Memory B cell (primary cell): ENCODE data around the gene STIMATE.

Experiments
- ATAC-seq: fragments of 150-1000 bp; cut with Tn5 transposase; 2 replicates; pipeline ENCODE4 v1.10.0; 2021; ENCODE audit warnings: low read depth, mild to moderate bottlenecking, moderate library complexity
- DNase-seq, 2 donors: peaks; one replicate each; pipeline ENCODE4 v3.0.0; 2022; ENCODE audit warnings: low spot score in 2 of 2
- H3K27ac Mint-ChIP-seq: one replicate; pipeline ENCODE4 v1.8.0; 2022; ENCODE audit warnings: mild to moderate bottlenecking, moderate library complexity, mixed read lengths
- H3K27me3 Mint-ChIP-seq: one replicate; pipeline ENCODE4 v1.8.0; 2022; ENCODE audit warnings: mixed read lengths
- H3K36me3 Mint-ChIP-seq: one replicate; pipeline ENCODE4 v1.8.0; 2022; ENCODE audit warnings: mild to moderate bottlenecking, mixed read lengths
- H3K4me1 Mint-ChIP-seq: one replicate; pipeline ENCODE4 v1.8.0; 2022; ENCODE audit warnings: mixed read lengths
- H3K4me3 Mint-ChIP-seq: one replicate; pipeline ENCODE4 v1.8.0; 2022; ENCODE audit warnings: mild to moderate bottlenecking, moderate library complexity, mixed read lengths
- H3K9me3 Mint-ChIP-seq: one replicate; pipeline ENCODE4 v1.8.0; 2022; ENCODE audit warnings: mixed read lengths

Gene STIMATE

GRCh38 chr3:52847726-52848125 is 49.6 kb downstream of the STIMATE start:
- Mint-ChIP-seq H3K4me1 (no peaks in the 10 kb centered on the region), H3K27me3 (no peaks in the 10 kb centered on the region), H3K27ac (no peak overlapping the region), H3K9me3 (no peaks in the 10 kb centered on the region), H3K4me3 (no peak overlapping the region), H3K36me3 (peaks cover 4% of the 10 kb centered on the region)
- ATAC-seq (no peak), DNase-seq (no peak)

DNA sequence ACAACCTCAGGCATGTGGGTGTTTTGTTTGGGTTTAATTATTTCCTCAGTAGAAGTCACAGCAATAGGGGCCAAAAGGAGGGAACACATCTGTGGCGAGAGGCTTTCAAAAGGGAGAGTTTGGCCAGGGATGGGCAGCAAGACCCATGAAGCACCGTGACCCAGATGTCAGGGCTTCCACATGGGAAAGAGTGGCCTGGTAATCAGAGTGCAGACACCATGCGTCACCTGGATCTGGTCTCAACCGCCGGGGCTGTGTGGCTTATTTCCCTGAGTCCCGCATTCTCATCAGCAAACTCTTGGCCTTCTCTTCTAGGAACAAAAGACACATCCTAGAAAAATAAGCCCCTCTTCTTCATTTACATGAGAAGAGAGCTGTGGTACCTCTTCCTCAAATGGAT is 50.1 kb downstream of the STIMATE start:
- DNase-seq (no peak), ATAC-seq (no peak)
- no peaks in the 10 kb centered on the region for H3K9me3 Mint-ChIP-seq
- H3K27me3 Mint-ChIP-seq = no peaks in the 10 kb centered on the region
- no peaks in the 10 kb centered on the region for H3K4me1 Mint-ChIP-seq
- H3K4me3 Mint-ChIP-seq = no peak overlapping the region
- H3K36me3 Mint-ChIP-seq = peaks cover 4% of the 10 kb centered on the region
- no peak overlapping the region for H3K27ac Mint-ChIP-seq

GRCh38 chr3:52846432-52846965 is 50.8 kb downstream of the STIMATE start:
- DNase-seq = no peak

DNA sequence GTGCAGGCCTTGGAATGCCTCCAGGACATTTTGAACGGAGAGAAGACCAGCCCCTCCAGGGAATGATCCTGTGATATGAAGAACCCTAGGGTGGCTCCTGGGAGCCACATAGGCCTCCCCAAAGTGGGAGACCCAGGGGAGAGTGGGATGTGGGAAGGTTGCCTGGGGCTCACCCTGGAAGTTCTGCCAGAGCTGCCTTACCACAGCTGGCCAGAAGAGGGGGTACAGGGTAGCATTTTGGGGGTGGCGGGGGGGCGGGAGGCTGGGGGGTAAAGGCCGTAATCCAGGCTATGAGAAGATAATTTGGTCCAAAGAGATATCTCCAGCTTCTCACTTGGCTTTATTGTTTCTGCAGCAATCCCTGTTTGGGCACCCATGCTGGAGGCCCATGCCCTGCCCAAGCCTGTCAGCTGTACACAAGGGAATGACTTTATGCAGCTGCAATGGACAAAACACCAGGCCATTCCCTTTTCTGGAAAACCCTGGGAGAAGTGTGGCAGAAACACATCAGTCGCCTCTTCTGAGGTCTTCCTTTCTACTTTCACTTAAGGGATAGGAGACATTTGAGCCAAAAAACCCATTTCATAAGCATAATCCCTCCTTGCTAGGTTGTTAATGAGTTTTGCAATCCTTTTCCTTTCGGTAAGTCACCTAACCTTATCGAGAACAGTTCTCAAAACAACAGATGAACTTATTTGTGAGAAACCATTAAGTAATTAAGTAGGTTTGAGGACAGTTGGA is 51.5 kb downstream of the STIMATE start:
- Mint-ChIP-seq H3K27ac (no peak overlapping the region), H3K4me3 (no peak overlapping the region), H3K27me3 (no peaks in the 10 kb centered on the region), H3K9me3 (no peaks in the 10 kb centered on the region), H3K36me3 (peaks cover 9% of the 10 kb centered on the region), H3K4me1 (no peaks in the 10 kb centered on the region)
- DNase-seq = peak in 1 of 2 donors; percentile 37
- ATAC-seq = no peak

More at GRCh38 chr3:52846432-52846965, 50.8 kb downstream of the STIMATE start:
- H3K36me3 Mint-ChIP-seq = peaks cover 9% of the 10 kb centered on the region
- no peak overlapping the region for H3K27ac Mint-ChIP-seq
- H3K4me3 Mint-ChIP-seq = no peak overlapping the region
- no peak for ATAC-seq
- H3K4me1 Mint-ChIP-seq = no peaks in the 10 kb centered on the region
- H3K9me3 Mint-ChIP-seq = no peaks in the 10 kb centered on the region
- no peaks in the 10 kb centered on the region for H3K27me3 Mint-ChIP-seq

- H3K27me3 Mint-ChIP-seq = no peaks in the 10 kb centered on the region
- H3K4me3 Mint-ChIP-seq = no peak overlapping the region
- H3K9me3 Mint-ChIP-seq = no peaks in the 10 kb centered on the region
- no peaks in the 10 kb centered on the region for H3K4me1 Mint-ChIP-seq
- peaks cover 10% of the 10 kb centered on the region for H3K36me3 Mint-ChIP-seq
- no peak overlapping the region for H3K27ac Mint-ChIP-seq
- DNase-seq = no peak
- no peak for ATAC-seq
These were observed 52.2 kb downstream of the STIMATE start for GRCh38 chr3:52845157-52845556.

- Mint-ChIP-seq H3K4me1 (no peaks in the 10 kb centered on the region), H3K9me3 (no peaks in the 10 kb centered on the region), H3K27ac (no peak overlapping the region), H3K27me3 (no peaks in the 10 kb centered on the region), H3K4me3 (no peak overlapping the region), H3K36me3 (peaks cover 10% of the 10 kb centered on the region)
- ATAC-seq (no peak), DNase-seq (no peak)
These were observed 52.9 kb downstream of the STIMATE start for GRCh38 chr3:52844290-52844975.

GRCh38 chr3:52843881-52844280 is 53.5 kb downstream of the STIMATE start:
- H3K4me1 Mint-ChIP-seq = no peaks in the 10 kb centered on the region
- peaks cover 10% of the 10 kb centered on the region for H3K36me3 Mint-ChIP-seq
- no peak overlapping the region for H3K27ac Mint-ChIP-seq
- H3K9me3 Mint-ChIP-seq = no peaks in the 10 kb centered on the region
- no peak overlapping the region for H3K4me3 Mint-ChIP-seq
- no peak for ATAC-seq
- DNase-seq = no peak
- H3K27me3 Mint-ChIP-seq = no peaks in the 10 kb centered on the region

GRCh38 chr3:52843108-52843865 is 54.1 kb downstream of the STIMATE start:
- H3K9me3 Mint-ChIP-seq = no peaks in the 10 kb centered on the region
- DNase-seq = no peak
- H3K27ac Mint-ChIP-seq = no peak overlapping the region
- H3K4me1 Mint-ChIP-seq = no peaks in the 10 kb centered on the region
- H3K4me3 Mint-ChIP-seq = no peak overlapping the region
- H3K36me3 Mint-ChIP-seq = peaks cover 10% of the 10 kb centered on the region
- ATAC-seq = no peak
- no peaks in the 10 kb centered on the region for H3K27me3 Mint-ChIP-seq

- H3K27ac Mint-ChIP-seq = no peak overlapping the region
- H3K9me3 Mint-ChIP-seq = no peaks in the 10 kb centered on the region
- H3K36me3 Mint-ChIP-seq = peaks cover 10% of the 10 kb centered on the region
- H3K27me3 Mint-ChIP-seq = no peaks in the 10 kb centered on the region
- peaks cover 2% of the 10 kb centered on the region for H3K4me1 Mint-ChIP-seq
- DNase-seq = no peak
- ATAC-seq = no peak
- no peak overlapping the region for H3K4me3 Mint-ChIP-seq
These were observed 54.9 kb downstream of the STIMATE start for GRCh38 chr3:52842424-52842823.

DNA sequence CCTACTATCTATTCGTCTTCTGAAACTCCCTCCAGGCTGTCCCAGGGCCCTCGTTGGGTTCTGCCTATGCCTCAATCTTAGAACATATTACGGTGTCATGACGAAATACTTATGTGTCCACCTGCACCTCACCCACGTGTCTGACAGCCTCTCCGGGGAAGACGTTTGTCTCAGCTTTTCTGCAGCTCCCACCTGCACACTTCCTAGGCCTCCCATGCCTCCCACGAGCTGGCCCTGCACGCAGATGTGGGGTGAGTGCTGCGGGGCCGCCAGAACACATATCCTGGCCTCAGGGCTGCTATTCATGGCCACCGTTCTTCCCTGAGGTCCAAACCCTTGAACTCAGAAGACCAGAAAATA is 55.4 kb downstream of the STIMATE start:
- H3K4me1 Mint-ChIP-seq = peaks cover 2% of the 10 kb centered on the region
- no peaks in the 10 kb centered on the region for H3K9me3 Mint-ChIP-seq
- H3K27ac Mint-ChIP-seq = peak overlapping the region; percentile 3
- H3K4me3 Mint-ChIP-seq = no peak overlapping the region
- H3K27me3 Mint-ChIP-seq = no peaks in the 10 kb centered on the region
- DNase-seq (no peak), ATAC-seq (no peak)
- peaks cover 10% of the 10 kb centered on the region for H3K36me3 Mint-ChIP-seq

DNA sequence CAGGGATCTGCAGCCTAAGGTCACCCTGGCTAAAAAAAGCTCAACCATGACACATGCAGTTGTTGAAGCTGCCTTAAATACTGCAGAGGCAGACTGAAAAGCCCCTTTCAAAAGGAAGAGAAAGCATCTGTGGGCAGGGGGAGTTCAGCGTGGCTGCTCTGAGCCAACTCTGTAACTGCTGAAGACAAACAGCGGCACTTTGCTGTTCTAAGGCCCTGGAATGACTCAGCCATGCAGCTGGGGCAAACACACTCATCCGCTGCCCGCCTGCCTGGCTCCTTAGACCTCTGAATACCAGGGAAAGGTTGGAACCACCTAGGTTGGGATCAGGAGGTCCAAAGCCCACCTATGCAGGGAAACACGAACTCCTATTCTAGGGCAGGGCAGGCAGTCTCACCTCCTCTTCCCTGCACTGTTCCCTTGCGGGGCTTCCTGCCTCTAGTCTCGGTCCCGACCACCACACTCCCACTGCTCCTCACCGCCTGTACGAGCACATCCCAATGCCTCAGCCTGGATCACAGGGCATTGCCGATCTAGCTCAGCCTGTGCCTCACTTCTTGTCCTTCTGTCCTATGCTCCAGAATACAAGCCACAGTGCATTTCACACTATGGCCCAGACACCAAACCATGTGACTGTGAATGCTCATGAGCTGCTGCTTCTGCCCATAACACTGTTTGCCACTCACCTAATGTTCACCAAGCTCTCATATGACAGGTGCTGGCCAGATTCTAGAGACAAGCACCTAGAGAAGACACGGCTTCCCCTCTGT is 56.0 kb downstream of the STIMATE start:
- peaks cover 5% of the 10 kb centered on the region for H3K4me1 Mint-ChIP-seq
- H3K27me3 Mint-ChIP-seq = no peaks in the 10 kb centered on the region
- H3K4me3 Mint-ChIP-seq = no peak overlapping the region
- ATAC-seq = no peak
- H3K36me3 Mint-ChIP-seq = peaks cover 13% of the 10 kb centered on the region
- no peak for DNase-seq
- peak overlapping the region; percentile 3 for H3K27ac Mint-ChIP-seq
- no peaks in the 10 kb centered on the region for H3K9me3 Mint-ChIP-seq

GRCh38 chr3:52839892-52840545 is 57.3 kb downstream of the STIMATE start:
- DNase-seq (no peak), ATAC-seq (no peak)
- H3K27ac Mint-ChIP-seq = no peak overlapping the region
- H3K4me3 Mint-ChIP-seq = no peak overlapping the region
- H3K4me1 Mint-ChIP-seq = peaks cover 5% of the 10 kb centered on the region
- H3K9me3 Mint-ChIP-seq = no peaks in the 10 kb centered on the region
- H3K27me3 Mint-ChIP-seq = no peaks in the 10 kb centered on the region
- peaks cover 15% of the 10 kb centered on the region for H3K36me3 Mint-ChIP-seq

GRCh38 chr3:52839268-52839575 is 58.1 kb downstream of the STIMATE start:
- Mint-ChIP-seq H3K27ac (no peak overlapping the region), H3K4me1 (peaks cover 5% of the 10 kb centered on the region), H3K27me3 (no peaks in the 10 kb centered on the region), H3K4me3 (no peak overlapping the region), H3K9me3 (no peaks in the 10 kb centered on the region), H3K36me3 (peaks cover 13% of the 10 kb centered on the region)
- no peak for ATAC-seq
- DNase-seq = no peak
